SIG-M5 treated with dmso at 0.1 percent for 504 hours (cell line): ENCODE results near the gene PDGFRB.
A peak's percentile ranks its signal among the peaks of the same experiment; 100 is the strongest.
"Not testable (repeated sequence)": the region's sequence is repeated elsewhere in the genome, so short reads cannot be mapped to it uniquely, and the experiment has no call there.

Experiments used
- DNase-seq: peaks from one replicate; lab custom pipeline; 2025; ENCODE audit not compliant: unreplicated experiment; lab: John Stamatoyannopoulos, UW

Gene PDGFRB

GRCh38 chr5:150092159-150092787 is 63.4 kb downstream of the PDGFRB start:
- no peak for DNase-seq

GRCh38 chr5:150085950-150086715 is 69.5 kb downstream of the PDGFRB start, which contains the start of gene CSF1R:
Gene CSF1R, minus strand, starts transcription at chr5:150086554. Its CDS starts 127 bp downstream, at chr5:150086427.
- DNase-seq: peak; percentile 87

- DNase-seq: no peak
Observed at GRCh38 chr5:150085191-150085912, 70.3 kb downstream of the PDGFRB start.

GRCh38 chr5:150084754-150085153 is 70.9 kb downstream of the PDGFRB start:
- not testable (repeated sequence) for DNase-seq

- DNase-seq: no peak
Observed at GRCh38 chr5:150082889-150083288, 72.8 kb downstream of the PDGFRB start.

GRCh38 chr5:150082374-150082773 is 73.3 kb downstream of the PDGFRB start:
- DNase-seq: peak; percentile 50

GRCh38 chr5:150081541-150082283 is 73.9 kb downstream of the PDGFRB start:
- DNase-seq: peak; percentile 93

- DNase-seq: no peak
Observed at GRCh38 chr5:150080696-150081435, 74.8 kb downstream of the PDGFRB start.

- DNase-seq: no peak
Observed at GRCh38 chr5:150079909-150080461, 75.7 kb downstream of the PDGFRB start.

GRCh38 chr5:150078802-150079689 is 76.6 kb downstream of the PDGFRB start:
- no peak for DNase-seq

- no peak for DNase-seq
Observed at GRCh38 chr5:150077996-150078801, 77.4 kb downstream of the PDGFRB start.

GRCh38 chr5:150077060-150077459 is 78.6 kb downstream of the PDGFRB start:
- DNase-seq: no peak

GRCh38 chr5:150075806-150076205 is 79.8 kb downstream of the PDGFRB start:
- no peak for DNase-seq

- no peak for DNase-seq
Observed at GRCh38 chr5:150075233-150075632, 80.4 kb downstream of the PDGFRB start.

GRCh38 chr5:150073677-150074076 is 82.0 kb downstream of the PDGFRB start:
- no peak for DNase-seq

- DNase-seq: no peak
Observed at GRCh38 chr5:150073086-150073625, 82.5 kb downstream of the PDGFRB start.

GRCh38 chr5:150070821-150071220 is 84.8 kb downstream of the PDGFRB start:
- no peak for DNase-seq
